HCT116 (cell line): ENCODE measurements around the gene PNPO. TPM values are rescaled to one million over a fixed set of nuclear protein-coding genes. Genes with fewer than 3 reads are reported as not detected.

Source experiments
- ATAC-seq: fragments of 200-7000 bp; cut with Tn5 transposase; 2 replicates; pipeline ENCODE4 v1.9.1; 2020; ENCODE audit warnings: mild to moderate bottlenecking, moderate library complexity
- BruUV-seq: library from RNA; stranded (reverse); fragments of 400-500 nt; replicated peaks from 2 replicates; lab custom pipeline; 2021; lab: Mats Ljungman, UMichigan
- CTCF ChIA-PET: fragments of 300-600 bp; sonication (Branson Sonifier 250); formaldehyde crosslinking; loops from one replicate; lab custom pipeline; 2021; ENCODE audit warnings: antibody characterized with exemption; lab: Charles Lee
- POLR2A ChIA-PET: fragments of 300-600, 350-600 bp; sonication (Branson Sonifier 250); formaldehyde crosslinking; loops from one replicate; lab custom pipeline; 2021; ENCODE audit warnings: antibody characterized with exemption; lab: Charles Lee
- RAD21 ChIA-PET, 2 experiments: fragments of 300-600 bp; sonication (Branson Sonifier 250); formaldehyde crosslinking; loops; one replicate each; lab custom pipeline; 2023; ENCODE audit warnings: low total read pairs in 2 of 2; ENCODE audit not compliant: uncharacterized antibody in 2 of 2, unreplicated experiment in 2 of 2, low non-redundant PET in 1 of 2; lab: Charles Lee
- DNase-seq: peaks from one replicate; pipeline ENCODE4 v3.0.0-alpha.2; 2010; ENCODE audit warnings: low read depth, low spot score
- H2AFZ ChIP-seq: fragments of 200-600 bp; shearing (Covaris generic), sonication (generic); 2 replicates; pipeline ENCODE4 v1.6.1; 2017; ENCODE audit warnings: low read depth, mixed run types, mixed read lengths, antibody characterized with exemption, low read length; ENCODE audit not compliant: poor library complexity, severe bottlenecking
- H3K27ac ChIP-seq: 2 replicates; pipeline ENCODE4 v1.5.1; 2012; ENCODE audit warnings: low read depth, low read length
- H3K27me3 ChIP-seq: fragments of 200-600 bp; sonication (generic); 2 replicates; pipeline ENCODE4 v1.6.1; 2016; ENCODE audit warnings: mixed run types, low read length, mixed read lengths; ENCODE audit not compliant: insufficient read depth
- H3K36me3 ChIP-seq, 2 experiments: fragments of 200-500 bp in 1 of 2; fragments of 200-600 bp in 1 of 2; sonication (Bioruptor generic) in 1 of 2; sonication (generic) in 1 of 2; 2 replicates each; pipeline versions ENCODE4 v1.5.1 to v1.6.1; 2014 to 2016; ENCODE audit warnings: low read length in 2 of 2, inconsistent platforms in 1 of 2, mixed read lengths in 1 of 2, mixed run types in 1 of 2; ENCODE audit not compliant: insufficient read depth in 2 of 2, control insufficient read depth in 1 of 2
- H3K4me1 ChIP-seq, 2 experiments: fragments of 200-600 bp in 1 of 2; sonication (generic) in 1 of 2; 2 replicates each; pipeline versions ENCODE4 v1.5.1 to v1.6.1; 2012 to 2017; ENCODE audit warnings: low read length in 2 of 2, inconsistent platforms in 1 of 2, mild to moderate bottlenecking in 1 of 2, mixed read lengths in 1 of 2, mixed run types in 1 of 2, moderate library complexity in 1 of 2; ENCODE audit not compliant: insufficient read depth in 2 of 2, control insufficient read depth in 1 of 2
- H3K4me2 ChIP-seq: fragments of 200-600 bp; sonication (generic); 2 replicates; pipeline ENCODE4 v1.6.1; 2017; ENCODE audit warnings: mixed run types, low read length, mixed read lengths
- H3K4me3 ChIP-seq, 2 experiments: fragments of 200-600 bp in 1 of 2; sonication (generic) in 1 of 2; replicated peaks in 1 of 2; 2 replicates each; pipeline ENCODE4 v1.5.1; 2011 to 2016; ENCODE audit warnings: low read length in 2 of 2, control low read depth in 1 of 2, low read depth in 1 of 2, mild to moderate bottlenecking in 1 of 2, mixed read lengths in 1 of 2, mixed run types in 1 of 2
- H3K79me2 ChIP-seq: fragments of 200-600 bp; sonication (generic); 2 replicates; pipeline ENCODE4 v1.6.1; 2017; ENCODE audit warnings: mild to moderate bottlenecking, mixed run types, low read length, moderate library complexity, mixed read lengths; ENCODE audit not compliant: insufficient read depth
- H3K9ac ChIP-seq: fragments of 200-600 bp; sonication (generic); 2 replicates; pipeline ENCODE4 v1.6.1; 2016; ENCODE audit warnings: low read length, mixed read lengths
- H3K9me2 ChIP-seq: fragments of 200-600 bp; sonication (generic), shearing (Covaris generic); 2 replicates; pipeline ENCODE4 v1.6.1; 2017; ENCODE audit warnings: mixed run types, mild to moderate bottlenecking, moderate library complexity; ENCODE audit not compliant: insufficient read depth
- H3K9me3 ChIP-seq, 2 experiments: fragments of 200-500 bp in 1 of 2; fragments of 200-600 bp in 1 of 2; sonication (Bioruptor generic) in 1 of 2; sonication (generic) in 1 of 2; 2 replicates each; pipeline ENCODE4 v1.6.1; 2014 to 2017; ENCODE audit warnings: low read length in 2 of 2, mixed read lengths in 2 of 2, inconsistent platforms in 1 of 2, low read depth in 1 of 2, mild to moderate bottlenecking in 1 of 2, mixed run types in 1 of 2, moderate library complexity in 1 of 2; ENCODE audit not compliant: control insufficient read depth in 1 of 2, insufficient read depth in 1 of 2
- H4K20me1 ChIP-seq: fragments of 200-600 bp; sonication (generic), shearing (Covaris generic); 2 replicates; pipeline ENCODE4 v1.6.1; 2017; ENCODE audit warnings: mixed run types, mild to moderate bottlenecking, moderate library complexity; ENCODE audit not compliant: insufficient read depth
- TCF7L2 ChIP-seq: IDR thresholded peaks from 2 replicates; pipeline ENCODE4 v1.7.0; 2011; ENCODE audit warnings: borderline replicate concordance, inconsistent platforms; ENCODE audit not compliant: insufficient read depth, insufficient read length; ENCODE audit errors: extremely low read depth
- YY1 ChIP-seq: IDR thresholded peaks from 2 replicates; pipeline ENCODE4 v1.6.1; 2011; ENCODE audit warnings: low read length, low read depth, moderate library complexity, mild to moderate bottlenecking; ENCODE audit not compliant: insufficient replicate concordance; ENCODE audit errors: extremely low read depth
- ZNF274 ChIP-seq: fragments of 200-500 bp; sonication (Bioruptor generic); IDR thresholded peaks from 2 replicates; pipeline ENCODE4 v1.6.1; 2014; ENCODE audit warnings: mild to moderate bottlenecking, low read depth, low read length, inconsistent platforms
- intact Hi-C: fragments of 100-400 bp; cut with micrococcal nuclease; formaldehyde crosslinking; loops from 2 replicates; pipeline ENCODE4 v1.10.0; 2022
- total RNA-seq: library from RNA; stranded (reverse); gene quantifications from one replicate; pipeline ENCODE4 v1.2.1, GENCODE V29; 2021; ENCODE audit not compliant: unreplicated experiment

Gene PNPO
- total RNA-seq, 1 experiment from 2014 or later, result 74.9 TPM

GRCh38 chr17:47898241-47898640 is 43.1 kb upstream of the PNPO start:
- Histone ChIP-seq H3K4me1 (peaks cover 4 to 28% of the 10 kb centered on the region in 2 experiments; a peak in 3 of 4 replicates), H3K4me2 (no peak overlapping the region), H3K27me3 (no peaks in the 10 kb centered on the region), H3K9ac (no peak overlapping the region), H3K4me3 (no peak overlapping the region), H2AFZ (no peak overlapping the region), H3K36me3 (peaks cover 0 to 7% of the 10 kb centered on the region in 2 experiments; a peak in 1 of 4 replicates), H3K27ac (no peak overlapping the region), H3K9me3 (no peaks in the 10 kb centered on the region), H3K79me2 (peaks cover 19% of the 10 kb centered on the region), H4K20me1 (no peaks in the 10 kb centered on the region), H3K9me2 (no peaks in the 10 kb centered on the region)
- ChIA-PET RAD21 (no interaction called here), POLR2A (no interaction called here), CTCF (interaction anchor here (1.2 kb wide), 1 partner anchor 8 kb away, joined by 4 read pairs; no protein-coding TSS in a partner anchor)
- no peak for ATAC-seq
- no peak for DNase-seq
- TF ChIP-seq YY1, result no peak
- BruUV-seq, result no TSS peak
- intact Hi-C loops, result loop anchor here (10.0 kb wide), 1 partner anchor 243 kb away; no protein-coding TSS in a partner anchor

- H3K27ac ChIP-seq, result no peak overlapping the region
- no peak overlapping the region for H3K4me2 ChIP-seq
- peaks cover 4 to 17% of the 10 kb centered on the region in 2 experiments; a peak in 3 of 4 replicates for H3K4me1 ChIP-seq
- H3K27me3 ChIP-seq, result no peaks in the 10 kb centered on the region
- H2AFZ ChIP-seq, result no peak overlapping the region
- ChIA-PET RAD21 (no interaction called here), POLR2A (interaction anchor here (1.3 kb wide), 1 partner anchor 42 kb away, joined by 3 read pairs; the partner anchor contains the start of gene PNPO), CTCF (no interaction called here)
- peaks cover 19% of the 10 kb centered on the region for H3K79me2 ChIP-seq
- no peak overlapping the region for H3K9ac ChIP-seq
- no peaks in the 10 kb centered on the region for H3K9me3 ChIP-seq
- H4K20me1 ChIP-seq, result no peaks in the 10 kb centered on the region
- H3K9me2 ChIP-seq, result no peaks in the 10 kb centered on the region
- DNase-seq (no peak), ATAC-seq (no peak)
- BruUV-seq, result no TSS peak
- intact Hi-C loops, result loop anchor here (10.0 kb wide), 1 partner anchor 245 kb away; no protein-coding TSS in a partner anchor
- peaks cover 0 to 7% of the 10 kb centered on the region in 2 experiments; a peak in 1 of 4 replicates for H3K36me3 ChIP-seq
- H3K4me3 ChIP-seq, result no peak overlapping the region
- no peak for TF ChIP-seq ZNF274
- no peak for TF ChIP-seq TCF7L2
Observed at GRCh38 chr17:47899643-47900042, 41.7 kb upstream of the PNPO start.
